ENCODE measurements around the gene TBCD.

Gene TBCD

GRCh38 chr17:82808921-82809905 is 57.3 kb downstream of the TBCD start:
- Histone ChIP-seq H3K9me3 (ENCODE audit: control insufficient read depth, insufficient read depth, low read depth, low read length) (no peaks in the 10 kb centered on the region), H3K4me3 (ENCODE audit: low read depth, low read length) (no peak overlapping the region), H3K4me1 (ENCODE audit: control insufficient read depth, insufficient read depth, low read length) (no peaks in the 10 kb centered on the region), H3K27ac (ENCODE audit: extremely low read depth, low read depth, low read length) (no peak overlapping the region), H3K36me3 (ENCODE audit: control insufficient read depth in 2 of 2, insufficient read depth in 1 of 2, low read length in 2 of 2) (peaks cover 7 to 62% of the 10 kb centered on the region in 2 experiments; a peak in 2 of 3 replicates)
- CTCF ChIA-PET: no interaction called here
- no peak for TF ChIP-seq ZNF707 (tag by site-specific recombination; IDR thresholded peaks at IDR 0.05)
- TF ChIP-seq ZNF133 (tag by site-specific recombination; IDR thresholded peaks at IDR 0.05): no peak
- TF ChIP-seq ZNF510 (tag by site-specific recombination; IDR thresholded peaks at IDR 0.05; ENCODE audit: insufficient replicate concordance): no peak
- TF ChIP-seq ZNF664 (tag by site-specific recombination; IDR thresholded peaks at IDR 0.05): no peak
- TF ChIP-seq ZNF24 (tag by site-specific recombination; IDR thresholded peaks at IDR 0.05): no peak
- no peak for TF ChIP-seq SETDB1 (IDR thresholded peaks at IDR 0.05; ENCODE audit: insufficient read length, low read length)
- no peak for TF ChIP-seq YY2 (tag by site-specific recombination; IDR thresholded peaks at IDR 0.05)
- TF ChIP-seq BCL6B (tag by site-specific recombination; IDR thresholded peaks at IDR 0.05): no peak
- TF ChIP-seq AEBP2 (tag by site-specific recombination; IDR thresholded peaks at IDR 0.05; ENCODE audit: borderline replicate concordance): no peak
- no peak for TF ChIP-seq ZNF350 (tag by site-specific recombination; IDR thresholded peaks at IDR 0.05)
- TF ChIP-seq ZSCAN23 (tag by site-specific recombination; IDR thresholded peaks at IDR 0.05): no peak
- no peak for TF ChIP-seq ZBTB20 (tag by site-specific recombination; IDR thresholded peaks at IDR 0.05)
- no peak for TF ChIP-seq ZNF837 (tag by site-specific recombination; IDR thresholded peaks at IDR 0.05)
- TF ChIP-seq ZNF302 (tag by site-specific recombination; IDR thresholded peaks at IDR 0.05; ENCODE audit: low read depth): no peak
- POLR2A ChIA-PET: no interaction called here

GRCh38 chr17:82810644-82811430 is 59.0 kb downstream of the TBCD start:
- ChIA-PET POLR2A (no interaction called here), CTCF (interaction anchor here (1.1 to 1.2 kb wide), 2 partner anchors 9 to 29 kb away, joined by 4 read pairs; no protein-coding TSS in a partner anchor)
- H3K27ac ChIP-seq (ENCODE audit: extremely low read depth, low read depth, low read length): no peak overlapping the region
- H3K4me3 ChIP-seq (ENCODE audit: low read depth, low read length): no peak overlapping the region
- H3K9me3 ChIP-seq (ENCODE audit: control insufficient read depth, insufficient read depth, low read depth, low read length): no peaks in the 10 kb centered on the region
- TF ChIP-seq ZNF530 (tag by site-specific recombination; IDR thresholded peaks at IDR 0.05; ENCODE audit: low read depth) (no peak), REST (tag by site-specific recombination; IDR thresholded peaks at IDR 0.05) (peak; percentile 66)
- H3K4me1 ChIP-seq (ENCODE audit: control insufficient read depth, insufficient read depth, low read length): no peaks in the 10 kb centered on the region
- peaks cover 7 to 66% of the 10 kb centered on the region in 2 experiments; a peak in 2 of 3 replicates for H3K36me3 ChIP-seq (ENCODE audit: control insufficient read depth in 2 of 2, insufficient read depth in 1 of 2, low read length in 2 of 2)

All from HEK293 (cell line).